Keratinocyte (primary cell): ENCODE data around the gene MPP2. TPM values are rescaled to one million over a fixed set of nuclear protein-coding genes. Genes with fewer than 3 reads are reported as not detected.

Experiments
- DNase-seq: peaks from one replicate; pipeline ENCODE4 v3.0.0-alpha.2; 2011; ENCODE audit warnings: low read depth, missing footprints, low spot score
- FAIRE-seq: peaks from 2 replicates; lab custom pipeline; 2011; peaks lifted over from hg19 to GRCh38; lab: Jason Lieb, UNC
- H2AFZ ChIP-seq: 2 replicates; pipeline ENCODE4 v1.6.0; 2012; ENCODE audit warnings: low read length, control low read depth, inconsistent platforms; ENCODE audit not compliant: control insufficient read depth
- H3K27ac ChIP-seq: 2 replicates; pipeline ENCODE4 v1.5.1; 2011; ENCODE audit warnings: low read length; ENCODE audit not compliant: control insufficient read depth, insufficient read depth
- H3K27me3 ChIP-seq: 3 replicates; pipeline ENCODE4 v1.6.0; 2011; ENCODE audit warnings: low read length; ENCODE audit not compliant: control insufficient read depth, insufficient read depth; ENCODE audit errors: extremely low read depth
- H3K36me3 ChIP-seq, 2 experiments: 2 replicates in 1 of 2; 3 replicates in 1 of 2; pipeline ENCODE4 v1.5.1; 2011; ENCODE audit warnings: low read length in 2 of 2, mild to moderate bottlenecking in 1 of 2; ENCODE audit not compliant: control insufficient read depth in 2 of 2, insufficient read depth in 2 of 2; ENCODE audit errors: extremely low read depth in 1 of 2
- H3K4me1 ChIP-seq: 3 replicates; pipeline ENCODE4 v1.5.1; 2011; ENCODE audit warnings: low read length; ENCODE audit not compliant: control insufficient read depth, insufficient read depth; ENCODE audit errors: extremely low read depth
- H3K4me2 ChIP-seq: 3 replicates; pipeline ENCODE4 v1.6.0; 2011; ENCODE audit warnings: low read depth, low read length; ENCODE audit not compliant: control insufficient read depth, insufficient read depth; ENCODE audit errors: extremely low read depth
- H3K4me3 ChIP-seq, 3 experiments: fragments of 200-600 bp in 1 of 3; sonication (generic) in 1 of 3; 2 replicates in 2 of 3; 3 replicates in 1 of 3; pipeline ENCODE4 v1.5.1; 2011 to 2016; ENCODE audit warnings: low read length in 3 of 3, mild to moderate bottlenecking in 3 of 3, control low read depth in 2 of 3, inconsistent platforms in 1 of 3, low read depth in 1 of 3, mixed read lengths in 1 of 3, mixed run types in 1 of 3, moderate library complexity in 1 of 3; ENCODE audit not compliant: control insufficient read depth in 2 of 3, insufficient read depth in 2 of 3; ENCODE audit errors: extremely low read depth in 1 of 3
- H3K79me2 ChIP-seq: 2 replicates; pipeline ENCODE4 v1.6.0; 2012; ENCODE audit warnings: low read length; ENCODE audit not compliant: control insufficient read depth, insufficient read depth
- H3K9ac ChIP-seq: 3 replicates; pipeline ENCODE4 v1.6.0; 2011; ENCODE audit warnings: low read length; ENCODE audit not compliant: control insufficient read depth, insufficient read depth; ENCODE audit errors: extremely low read depth
- H3K9me1 ChIP-seq: 3 replicates; pipeline ENCODE4 v1.6.0; 2011; ENCODE audit warnings: low read length; ENCODE audit not compliant: control insufficient read depth, insufficient read depth; ENCODE audit errors: extremely low read depth
- H3K9me3 ChIP-seq: 2 replicates; pipeline ENCODE4 v1.5.1; 2012; ENCODE audit warnings: low read depth, low read length; ENCODE audit not compliant: control insufficient read depth
- H4K20me1 ChIP-seq: 3 replicates; pipeline ENCODE4 v1.6.0; 2011; ENCODE audit warnings: low read length; ENCODE audit not compliant: control insufficient read depth, insufficient read depth; ENCODE audit errors: extremely low read depth
- CTCF ChIP-seq, 3 experiments: IDR thresholded peaks in 1 of 3; conservative IDR thresholded peaks in 1 of 3; optimal IDR thresholded peaks in 1 of 3; 2 replicates in 2 of 3; 3 replicates in 1 of 3; pipeline versions ENCODE3 to v1.5.1; 2011; ENCODE audit warnings: low read length in 3 of 3, mild to moderate bottlenecking in 3 of 3, moderate library complexity in 2 of 3, control low read depth in 1 of 3, inconsistent platforms in 1 of 3; ENCODE audit not compliant: insufficient read depth in 2 of 3; ENCODE audit errors: extremely low read depth in 1 of 3
- EZH2 ChIP-seq: IDR thresholded peaks from one replicate; pipeline ENCODE4 v1.6.1; 2012; ENCODE audit warnings: inconsistent platforms, mild to moderate bottlenecking, low read length, moderate library complexity
- dilution Hi-C: fragments of 300-500 bp; cut with MboI; formaldehyde crosslinking; loops from one replicate; pipeline ENCODE4 v1.7.0; 2020; ENCODE audit warnings: low sequenced_read_pairs; ENCODE audit not compliant: extremely low pct_ligation_motif_present
- polyA plus RNA-seq, 5 experiments: library from polyadenylated mRNA; depleted of rRNA in 3 of 5; stranded (reverse) in 3 of 5; stranded (forward) in 1 of 5; unstranded in 1 of 5; fragments of >200 nt; gene quantifications; 1 replicate in 1 of 5; 2 replicates in 3 of 5; 3 replicates in 1 of 5; pipeline versions ENCODE4 v1.2.1 to v1.2.3, GENCODE V29; 2011 to 2012; ENCODE audit warnings: missing spikeins in 2 of 5, low read depth in 1 of 5, low replicate concordance in 1 of 5

MPP2 gene
- polyA plus RNA-seq, 1 donor (not counting 4 experiments of a cell fraction or from before 2014, with no cell fraction given): 0.12 TPM

DNA sequence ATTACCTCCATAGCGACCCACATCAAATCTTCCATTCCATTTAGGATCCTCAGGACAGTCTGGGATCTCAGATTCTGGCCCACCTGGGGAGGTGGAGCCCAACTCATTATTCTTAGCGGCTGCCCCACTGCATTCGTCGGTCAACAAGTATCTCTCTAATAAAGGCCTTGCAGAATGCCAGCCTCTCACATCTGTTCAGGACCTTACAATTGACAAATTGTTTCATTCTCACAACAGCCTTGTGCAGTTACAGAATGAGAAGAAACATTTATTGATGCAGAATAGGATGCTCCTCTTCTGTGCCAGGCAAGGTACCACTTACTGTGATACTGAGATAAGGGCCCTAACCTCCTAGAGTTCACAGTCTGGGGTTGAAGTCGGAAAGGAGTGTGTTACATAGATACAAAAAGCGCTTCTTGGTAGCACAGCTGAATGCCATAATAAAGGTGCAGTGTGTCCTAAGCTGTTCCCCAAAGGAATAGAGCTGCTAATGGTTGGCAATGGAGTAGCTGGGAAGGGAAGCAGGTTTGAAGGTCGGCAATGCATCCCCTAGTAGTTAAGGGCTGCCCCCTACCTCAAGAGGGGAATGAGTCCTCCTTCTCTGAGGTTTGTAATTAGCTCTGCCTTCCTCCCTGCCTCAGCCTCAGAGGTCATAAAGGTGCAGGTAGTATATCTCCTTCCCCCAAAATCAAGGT is 2.3 kb upstream of the MPP2 start:
- Histone ChIP-seq H3K9ac (no peak overlapping the region), H3K4me2 (no peak overlapping the region), H3K36me3 (no peaks in the 10 kb centered on the region), H3K4me3 (no peak overlapping the region), H3K9me3 (no peaks in the 10 kb centered on the region), H3K27ac (no peak overlapping the region), H3K27me3 (peaks cover 60% of the 10 kb centered on the region), H3K79me2 (no peaks in the 10 kb centered on the region), H3K9me1 (no peaks in the 10 kb centered on the region), H2AFZ (no peak overlapping the region), H4K20me1 (no peaks in the 10 kb centered on the region), H3K4me1 (peaks cover 8% of the 10 kb centered on the region)
- DNase-seq: no peak
- peak; percentile 62 for TF ChIP-seq EZH2
- TF ChIP-seq CTCF (optimal IDR thresholded peaks at IDR 0.05 in 1 of 3, IDR thresholded peaks at IDR 0.05 in 1 of 3, conservative IDR thresholded peaks at IDR 0.05 in 1 of 3; ENCODE audit: extremely low read depth in 1 of 3, insufficient read depth in 2 of 3, low read length in 3 of 3): no peak
- dilution Hi-C loops: no loop called here
- FAIRE-seq: no peak

DNA sequence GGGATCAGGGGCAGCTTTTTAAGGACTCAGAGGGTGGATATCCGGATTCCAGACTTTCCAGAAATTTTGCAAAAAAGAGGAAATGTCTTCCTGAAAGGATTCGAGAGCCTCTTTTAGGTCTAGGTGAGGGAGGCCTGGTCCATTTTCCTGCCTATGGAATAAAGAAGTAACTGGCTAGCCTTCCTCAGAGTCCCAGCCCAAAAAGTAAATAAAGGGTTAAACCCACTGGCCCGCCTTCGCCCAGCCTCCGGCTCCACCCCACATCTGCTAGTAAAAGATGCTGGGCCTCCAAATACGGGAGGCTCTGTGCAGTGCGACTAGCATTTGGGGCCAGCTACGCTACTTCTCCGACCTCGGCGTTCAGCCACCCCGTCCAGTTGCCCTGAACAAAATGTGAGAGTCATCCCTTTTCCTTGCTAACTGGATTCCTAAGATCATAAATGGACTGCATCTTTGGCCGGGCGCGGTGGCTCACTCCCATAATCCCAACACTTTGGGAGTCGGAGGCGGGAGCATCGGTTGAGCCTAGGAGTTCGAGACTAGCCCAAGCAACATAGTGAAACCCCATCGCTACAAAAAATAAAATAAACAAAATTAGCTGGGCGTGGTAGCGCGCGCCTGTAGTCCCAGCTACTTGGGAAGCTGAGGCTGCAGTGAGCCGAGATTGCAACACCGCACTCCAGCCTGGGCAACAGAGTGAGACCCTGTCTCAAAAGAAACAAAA is 824 bp upstream of the MPP2 start:
- no peak overlapping the region for H2AFZ ChIP-seq
- no peaks in the 10 kb centered on the region for H3K36me3 ChIP-seq
- H3K4me2 ChIP-seq: no peak overlapping the region
- DNase-seq: no peak
- FAIRE-seq: no peak
- peaks cover 63% of the 10 kb centered on the region for H3K27me3 ChIP-seq
- peaks cover 8% of the 10 kb centered on the region for H3K4me1 ChIP-seq
- H3K4me3 ChIP-seq: no peak overlapping the region
- TF ChIP-seq CTCF (optimal IDR thresholded peaks at IDR 0.05 in 1 of 3, IDR thresholded peaks at IDR 0.05 in 1 of 3, conservative IDR thresholded peaks at IDR 0.05 in 1 of 3; ENCODE audit: extremely low read depth in 1 of 3, insufficient read depth in 2 of 3, low read length in 3 of 3): no peak
- peak; percentile 20 for TF ChIP-seq EZH2
- H3K9me3 ChIP-seq: no peaks in the 10 kb centered on the region
- no peak overlapping the region for H3K27ac ChIP-seq
- H3K79me2 ChIP-seq: no peaks in the 10 kb centered on the region
- no peak overlapping the region for H3K9ac ChIP-seq
- dilution Hi-C loops: no loop called here
- no peaks in the 10 kb centered on the region for H4K20me1 ChIP-seq
- H3K9me1 ChIP-seq: no peaks in the 10 kb centered on the region
